Large intestine (tissue), 3 donors: ENCODE results near the gene CDKN2D. TPM values are rescaled to one million over a fixed set of nuclear protein-coding genes. Genes with fewer than 3 reads are reported as not detected.

Experiments used
- DNase-seq, 2 donors: peaks; one replicate each; pipeline versions ENCODE4 v3.0.0 to v3.0.0-alpha.2; 2013
- H3K27ac ChIP-seq: one replicate; pipeline ENCODE4 v1.5.1; 2013; ENCODE audit warnings: low read length
- H3K27me3 ChIP-seq: 2 replicates; pipeline ENCODE4 v1.6.1; 2013; ENCODE audit warnings: low read length; ENCODE audit not compliant: control insufficient read depth, insufficient read depth
- H3K36me3 ChIP-seq: 2 replicates; pipeline ENCODE4 v1.6.1; 2013; ENCODE audit warnings: low read length; ENCODE audit not compliant: control insufficient read depth, insufficient read depth
- H3K4me1 ChIP-seq: one replicate; pipeline ENCODE4 v1.6.1; 2013; ENCODE audit warnings: low read length; ENCODE audit not compliant: control insufficient read depth, insufficient read depth
- H3K4me3 ChIP-seq: one replicate; pipeline ENCODE4 v1.5.1; 2013; ENCODE audit warnings: low read length
- H3K9me3 ChIP-seq: one replicate; pipeline ENCODE4 v1.6.1; 2013; ENCODE audit warnings: mild to moderate bottlenecking, low read depth, low read length, moderate library complexity; ENCODE audit not compliant: control insufficient read depth
- WGBS: methylation state at CpG from one replicate; pipeline ENCODE4 v1.1.5; 2013; ENCODE audit warnings: low lambda C conversion rate; ENCODE audit not compliant: insufficient coverage; 5-methylcytosine and 5-hydroxymethylcytosine counted together
- polyA plus RNA-seq: library from polyadenylated mRNA; unstranded; fragments of 120-200 nt; gene quantifications from one replicate; pipeline ENCODE4 v1.2.1, GENCODE V29; 2013

The CDKN2D gene
- polyA plus RNA-seq, 1 donor: 10.3 TPM

DNA sequence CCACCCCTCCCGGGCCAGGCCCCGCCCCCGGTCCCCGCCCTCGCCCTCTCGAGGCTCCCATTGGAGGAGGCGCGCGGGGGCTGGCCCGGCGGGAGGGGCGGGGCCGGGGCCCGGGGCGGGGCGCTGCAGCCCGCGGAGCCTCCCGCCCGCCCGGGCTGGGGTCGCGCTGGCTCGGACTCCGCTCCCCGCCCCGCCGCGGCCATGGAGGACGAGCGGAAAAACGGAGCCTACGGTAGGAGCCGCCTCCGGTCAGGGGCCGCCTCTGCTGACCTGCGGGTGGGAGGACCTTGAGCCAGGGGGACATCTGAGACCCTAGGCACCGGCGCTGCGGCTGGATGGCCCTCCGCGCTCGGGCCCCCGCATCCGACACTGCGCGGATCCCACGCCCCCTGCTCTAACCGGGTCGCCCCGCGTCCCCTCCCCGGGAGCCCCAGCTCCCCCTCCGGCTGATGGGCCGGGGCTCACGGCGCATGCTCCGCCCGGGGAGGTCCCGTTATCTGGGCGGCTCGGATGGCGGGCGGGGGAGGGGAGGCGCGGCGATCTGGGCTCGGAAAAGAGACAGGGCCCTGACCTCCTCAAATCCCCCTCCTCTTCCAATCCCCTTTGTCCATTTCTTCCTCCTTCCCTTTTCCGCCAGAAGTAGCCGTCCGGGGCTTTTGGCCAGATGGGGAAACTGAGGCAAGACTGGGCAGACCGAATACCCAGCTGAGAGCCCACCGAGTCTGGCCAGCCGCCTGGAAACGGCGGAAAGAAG, 33.7 kb upstream of the CDKN2D start:
- no CpG with 5 or more reads among the region's 76 CpGs for WGBS
- peaks cover 2% of the 10 kb centered on the region for H3K4me1 ChIP-seq
- H3K27me3 ChIP-seq: peaks cover 15% of the 10 kb centered on the region
- peaks cover 4% of the 10 kb centered on the region for H3K9me3 ChIP-seq
- H3K4me3 ChIP-seq: peak overlapping the region; percentile 48
- peak overlapping the region; percentile 39 for H3K27ac ChIP-seq
- no peaks in the 10 kb centered on the region for H3K36me3 ChIP-seq
- DNase-seq: peak; percentile 37 to 47

DNA sequence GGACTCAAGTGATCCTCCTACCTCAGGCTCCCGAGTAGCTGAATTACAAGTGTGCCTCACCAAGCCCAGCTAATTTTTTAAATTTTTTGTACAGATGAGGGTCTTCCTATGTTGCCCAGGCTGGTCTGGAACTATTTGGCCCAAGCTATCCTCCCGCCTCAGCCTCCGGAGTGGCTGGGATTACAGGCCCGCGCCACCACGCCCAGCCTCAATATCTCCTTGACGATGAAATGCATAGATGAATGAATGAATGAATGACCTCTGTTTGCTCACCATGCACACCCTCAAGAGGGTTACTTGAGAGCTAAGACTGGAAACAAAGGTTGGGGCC, 33.2 kb upstream of the CDKN2D start:
- H3K4me3 ChIP-seq: no peak overlapping the region
- DNase-seq: no peak
- H3K27ac ChIP-seq: no peak overlapping the region
- no peaks in the 10 kb centered on the region for H3K36me3 ChIP-seq
- peaks cover 2% of the 10 kb centered on the region for H3K4me1 ChIP-seq
- WGBS: no CpG with 5 or more reads among the region's 7 CpGs
- peaks cover 4% of the 10 kb centered on the region for H3K9me3 ChIP-seq
- H3K27me3 ChIP-seq: peaks cover 15% of the 10 kb centered on the region

DNA sequence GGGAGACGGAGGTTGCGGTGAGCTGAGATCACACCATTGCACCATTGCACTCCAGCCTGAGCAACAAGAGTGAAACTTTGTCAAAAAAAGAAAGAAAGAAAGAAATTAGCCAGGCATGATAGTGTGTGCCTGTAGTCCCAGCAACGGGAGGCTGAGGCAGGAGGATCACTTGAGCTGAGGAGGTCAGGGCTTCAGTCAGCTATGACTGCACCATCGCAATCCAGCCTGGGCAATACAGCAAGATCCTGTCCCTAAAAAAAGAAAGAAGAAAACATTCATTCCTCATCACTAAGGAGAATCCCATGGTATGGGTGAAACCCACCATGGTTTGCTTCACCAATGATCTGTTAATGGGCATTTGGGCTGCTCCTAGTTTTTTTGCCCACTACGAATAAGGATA, 31.4 kb upstream of the CDKN2D start:
- Histone ChIP-seq H3K9me3 (peaks cover 4% of the 10 kb centered on the region), H3K4me1 (peaks cover 2% of the 10 kb centered on the region), H3K4me3 (no peak overlapping the region), H3K27ac (no peak overlapping the region), H3K27me3 (peaks cover 15% of the 10 kb centered on the region), H3K36me3 (no peaks in the 10 kb centered on the region)
- whole genome bisulfite sequencing: 100% methylated on average over 1 of the region's 5 CpGs
- DNase-seq: no peak

DNA sequence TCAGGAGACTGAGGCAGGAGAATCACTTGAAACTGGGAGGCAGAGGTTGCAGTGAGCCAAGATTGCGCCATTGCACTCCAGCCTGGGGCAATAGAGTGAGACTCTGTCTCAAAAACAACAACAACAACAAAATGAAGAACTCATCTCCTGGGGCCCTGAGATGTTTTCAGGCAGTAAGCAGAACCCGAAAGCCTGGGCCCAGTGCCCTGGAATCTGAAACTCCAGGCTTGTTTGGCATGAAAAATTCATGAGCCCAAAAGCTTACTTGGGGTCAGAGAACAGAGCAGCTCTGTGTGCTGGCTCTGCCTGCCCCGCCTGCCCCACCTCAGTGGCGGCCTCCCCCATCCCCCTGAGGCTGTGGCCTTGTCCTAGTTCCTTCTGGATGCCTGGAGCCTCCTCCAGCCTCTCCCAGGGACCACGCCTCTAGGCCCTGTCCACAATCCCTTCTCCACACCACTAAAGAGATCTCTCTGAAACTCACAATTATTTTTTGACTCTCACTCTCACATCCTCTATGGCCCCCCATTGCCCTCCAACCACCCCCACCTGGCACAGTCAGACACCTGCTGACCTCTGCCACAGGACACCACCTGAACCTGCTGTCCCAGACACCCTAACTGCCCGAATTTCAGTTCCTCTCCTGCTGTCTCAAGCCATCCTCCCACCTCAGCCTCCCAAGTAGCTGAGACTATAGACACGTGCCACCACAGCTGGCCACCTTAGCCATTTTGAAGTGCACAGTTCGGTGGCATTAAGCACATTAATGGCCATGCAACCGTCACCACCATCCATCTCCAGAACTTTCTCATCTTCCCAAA, 25.2 kb upstream of the CDKN2D start:
- no peak overlapping the region for H3K27ac ChIP-seq
- 100% methylated on average over 1 of the region's 9 CpGs for WGBS
- no peaks in the 10 kb centered on the region for H3K27me3 ChIP-seq
- DNase-seq: no peak
- no peaks in the 10 kb centered on the region for H3K36me3 ChIP-seq
- H3K4me1 ChIP-seq: no peaks in the 10 kb centered on the region
- no peaks in the 10 kb centered on the region for H3K9me3 ChIP-seq
- no peak overlapping the region for H3K4me3 ChIP-seq

DNA sequence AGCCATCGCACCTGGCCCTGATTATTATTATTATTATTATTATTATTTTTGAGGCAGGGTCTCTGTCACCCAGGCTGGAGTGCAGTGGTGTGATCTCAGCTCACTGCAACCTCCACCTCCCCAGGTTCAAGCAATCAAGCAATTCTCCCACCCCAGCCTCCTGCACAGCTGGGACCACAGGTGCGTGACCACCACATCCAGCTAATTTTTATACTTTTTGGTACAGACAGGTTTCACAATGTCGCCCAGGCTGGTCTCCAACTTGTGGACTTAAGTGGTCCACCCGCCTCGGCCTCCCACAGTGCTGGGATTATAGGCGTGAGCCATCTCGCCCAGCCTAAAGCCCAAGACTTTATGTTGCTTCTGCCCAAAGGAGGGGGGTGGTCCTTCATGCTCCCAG, 24.4 kb upstream of the CDKN2D start:
- WGBS: no CpG with 5 or more reads among the region's 7 CpGs
- Histone ChIP-seq H3K4me3 (no peak overlapping the region), H3K9me3 (no peaks in the 10 kb centered on the region), H3K36me3 (no peaks in the 10 kb centered on the region), H3K27ac (no peak overlapping the region), H3K4me1 (no peaks in the 10 kb centered on the region), H3K27me3 (peaks cover 4% of the 10 kb centered on the region)
- no peak for DNase-seq

DNA sequence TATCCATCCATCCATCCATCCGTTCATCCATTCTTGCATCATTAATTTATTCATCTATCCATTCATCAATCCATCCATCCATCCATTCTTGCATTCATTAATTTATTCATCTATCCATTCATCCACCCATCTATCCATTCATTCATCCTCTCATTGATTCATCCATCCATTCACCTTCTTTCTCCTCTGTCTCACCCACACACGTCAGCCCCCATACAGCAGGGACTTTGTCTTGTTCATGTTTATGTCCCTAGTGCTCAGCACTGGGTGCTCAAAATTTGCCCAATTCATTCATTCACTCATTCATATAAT, 19.0 kb upstream of the CDKN2D start:
- WGBS: 92% methylated on average over 2 of the region's 2 CpGs

DNA sequence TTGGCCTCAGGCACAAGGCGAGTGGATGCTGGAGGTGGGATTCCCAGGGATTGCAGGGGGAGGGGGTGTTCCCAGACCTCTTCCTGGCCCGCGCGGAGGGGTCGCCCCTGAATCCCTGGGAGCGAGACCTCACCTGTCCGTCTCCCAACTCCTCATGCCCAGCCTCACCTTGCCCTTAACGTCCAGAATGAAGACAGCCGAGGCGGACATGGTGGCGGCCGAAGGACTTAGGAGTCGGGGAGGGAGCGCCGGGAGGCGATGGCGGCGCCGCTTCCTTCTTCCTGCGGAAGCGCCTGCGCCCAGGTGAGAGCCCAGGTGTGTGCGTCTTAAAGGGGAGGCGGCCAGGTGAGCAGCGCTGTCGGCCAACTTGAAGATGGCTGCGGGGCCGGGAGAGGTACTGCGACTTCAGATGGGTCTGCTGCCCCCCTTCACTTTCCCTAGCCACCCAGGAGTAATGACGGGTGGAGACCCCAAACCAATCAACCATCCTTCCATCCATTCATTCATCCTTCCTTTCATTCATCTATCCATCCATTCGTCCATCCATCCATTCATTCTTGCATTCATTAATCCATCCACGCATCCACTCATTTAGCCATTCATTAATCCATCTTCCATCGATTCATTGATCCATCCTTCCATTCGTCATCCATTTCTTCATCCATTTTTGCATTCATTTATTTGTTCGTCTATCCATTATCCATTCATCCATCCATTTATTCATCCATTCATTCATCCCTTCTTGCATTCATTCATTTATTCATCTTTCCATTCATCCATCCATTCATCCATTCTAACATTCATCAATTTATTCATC, 18.5 kb upstream of the CDKN2D start, which contains the start of gene AP1M2:
Gene AP1M2, minus strand, starts transcription at position 291 of the 817 bp plus-strand sequence. Its CDS starts 81 bp downstream, at position 210.
- peak; percentile 46 to 72 for DNase-seq
- H3K9me3 ChIP-seq: no peaks in the 10 kb centered on the region
- peaks cover 11% of the 10 kb centered on the region for H3K27me3 ChIP-seq
- H3K27ac ChIP-seq: peak within 1 kb of the TSS; percentile 14
- no peaks in the 10 kb centered on the region for H3K4me1 ChIP-seq
- H3K36me3 ChIP-seq: peaks cover 4% of the 10 kb centered on the region
- peak within 1 kb of the TSS; percentile 60 for H3K4me3 ChIP-seq
- WGBS: 69% methylated on average over 6 of the region's 35 CpGs

More for the DNA sequence above, 19.0 kb upstream of the CDKN2D start:
- H3K9me3 ChIP-seq: no peaks in the 10 kb centered on the region
- DNase-seq: no peak
- peaks cover 11% of the 10 kb centered on the region for H3K27me3 ChIP-seq
- H3K36me3 ChIP-seq: peaks cover 4% of the 10 kb centered on the region
- H3K4me3 ChIP-seq: no peak overlapping the region
- H3K4me1 ChIP-seq: no peaks in the 10 kb centered on the region
- no peak overlapping the region for H3K27ac ChIP-seq

DNA sequence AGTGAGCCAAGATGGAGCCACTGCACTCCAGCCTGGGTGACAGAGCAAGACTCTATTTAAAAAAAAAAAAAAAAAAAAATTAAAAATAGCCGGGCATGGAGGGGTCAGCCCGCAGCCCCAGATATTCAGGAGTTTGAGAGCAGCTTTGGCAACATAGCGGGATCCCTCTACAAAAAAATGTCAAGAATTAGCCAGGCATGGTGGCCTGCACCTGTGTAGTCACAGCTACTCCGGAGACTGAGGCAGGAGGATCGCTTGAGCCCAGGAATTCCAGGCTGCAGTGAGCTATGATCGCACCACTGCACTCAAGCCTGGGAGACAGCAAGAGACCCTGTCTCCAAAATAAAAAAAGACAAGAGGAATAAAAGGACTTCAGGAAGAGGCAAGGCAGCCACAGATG, 17.6 kb upstream of the CDKN2D start:
- no peaks in the 10 kb centered on the region for H3K4me1 ChIP-seq
- no peaks in the 10 kb centered on the region for H3K9me3 ChIP-seq
- WGBS: 80% methylated on average over 1 of the region's 6 CpGs
- H3K27me3 ChIP-seq: peaks cover 11% of the 10 kb centered on the region
- H3K4me3 ChIP-seq: peak overlapping the region; percentile 60
- DNase-seq: no peak
- peaks cover 7% of the 10 kb centered on the region for H3K36me3 ChIP-seq
- H3K27ac ChIP-seq: no peak overlapping the region

DNA sequence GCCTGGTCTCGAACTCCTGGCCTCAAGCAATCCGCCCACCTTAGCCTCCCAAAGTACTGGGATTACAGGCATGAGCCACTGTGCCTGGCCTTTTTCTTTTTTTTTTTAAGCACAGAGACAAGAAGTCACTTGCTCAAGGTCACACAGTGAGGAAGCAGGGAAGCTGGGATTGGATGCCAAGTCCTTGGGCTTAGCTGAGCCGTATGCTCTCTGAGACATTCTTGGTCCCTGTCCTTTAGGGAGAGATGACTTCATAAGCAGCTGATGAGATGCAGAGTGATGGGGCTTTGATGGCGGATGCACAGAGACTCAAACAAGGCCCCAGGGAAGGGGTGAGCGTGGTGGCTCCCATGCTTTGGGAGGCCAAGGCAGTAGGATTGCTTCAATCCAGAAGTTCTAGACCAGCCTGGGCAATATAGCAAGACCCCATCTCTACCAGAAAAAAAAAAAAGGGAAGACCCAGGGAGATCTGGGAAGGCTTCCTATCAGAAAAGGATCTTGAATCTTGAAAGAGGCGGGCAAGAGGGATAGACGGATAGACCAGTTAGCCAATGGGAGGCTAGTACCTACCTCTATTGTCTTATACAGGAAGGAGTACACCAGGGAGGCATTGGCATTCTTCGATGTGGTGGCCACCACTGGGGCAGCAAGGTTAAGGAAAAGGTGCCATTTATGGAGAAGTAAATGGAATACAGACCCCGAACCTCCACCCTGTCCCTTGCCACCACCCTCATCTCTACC, 14.4 kb upstream of the CDKN2D start:
- Histone ChIP-seq H3K4me3 (no peak overlapping the region), H3K4me1 (no peaks in the 10 kb centered on the region), H3K36me3 (peaks cover 20% of the 10 kb centered on the region), H3K27ac (no peak overlapping the region), H3K27me3 (peaks cover 8% of the 10 kb centered on the region), H3K9me3 (no peaks in the 10 kb centered on the region)
- WGBS: 100% methylated on average over 1 of the region's 9 CpGs
- no peak for DNase-seq

DNA sequence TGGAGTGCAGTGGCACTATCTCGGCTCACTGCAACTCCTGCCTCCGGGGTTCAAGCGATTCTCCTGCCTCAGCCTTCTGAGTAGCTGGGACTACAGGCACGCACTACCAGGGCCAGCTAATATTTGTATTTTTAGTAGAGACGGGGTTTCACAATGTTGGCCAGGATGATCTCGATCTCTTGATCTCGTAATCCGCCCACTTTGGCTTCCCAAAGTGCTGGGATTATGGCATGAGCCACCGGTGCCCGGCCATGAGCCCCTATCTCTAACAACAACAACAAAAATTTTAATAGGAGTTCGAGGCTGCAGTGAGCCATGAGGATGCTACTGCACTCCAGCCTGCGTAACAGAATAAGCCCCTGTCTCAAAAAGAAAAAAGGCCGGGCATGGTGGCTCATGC, 13.3 kb upstream of the CDKN2D start:
- peaks cover 25% of the 10 kb centered on the region for H3K36me3 ChIP-seq
- H3K4me1 ChIP-seq: no peaks in the 10 kb centered on the region
- peaks cover 5% of the 10 kb centered on the region for H3K27me3 ChIP-seq
- H3K4me3 ChIP-seq: no peak overlapping the region
- no peaks in the 10 kb centered on the region for H3K9me3 ChIP-seq
- DNase-seq: no peak
- WGBS: no CpG with 5 or more reads among the region's 13 CpGs
- no peak overlapping the region for H3K27ac ChIP-seq
